Measurements from ENCODE around the gene SKIC3. TPM values are rescaled to one million over a fixed set of nuclear protein-coding genes. Genes with fewer than 3 reads are reported as not detected.
A peak's percentile ranks its signal among the peaks of the same experiment; 100 is the strongest.

The SKIC3 gene
- 10 to 100 TPM; 47.8 to 84.2 (median 64.2) TPM for total RNA-seq

DNA sequence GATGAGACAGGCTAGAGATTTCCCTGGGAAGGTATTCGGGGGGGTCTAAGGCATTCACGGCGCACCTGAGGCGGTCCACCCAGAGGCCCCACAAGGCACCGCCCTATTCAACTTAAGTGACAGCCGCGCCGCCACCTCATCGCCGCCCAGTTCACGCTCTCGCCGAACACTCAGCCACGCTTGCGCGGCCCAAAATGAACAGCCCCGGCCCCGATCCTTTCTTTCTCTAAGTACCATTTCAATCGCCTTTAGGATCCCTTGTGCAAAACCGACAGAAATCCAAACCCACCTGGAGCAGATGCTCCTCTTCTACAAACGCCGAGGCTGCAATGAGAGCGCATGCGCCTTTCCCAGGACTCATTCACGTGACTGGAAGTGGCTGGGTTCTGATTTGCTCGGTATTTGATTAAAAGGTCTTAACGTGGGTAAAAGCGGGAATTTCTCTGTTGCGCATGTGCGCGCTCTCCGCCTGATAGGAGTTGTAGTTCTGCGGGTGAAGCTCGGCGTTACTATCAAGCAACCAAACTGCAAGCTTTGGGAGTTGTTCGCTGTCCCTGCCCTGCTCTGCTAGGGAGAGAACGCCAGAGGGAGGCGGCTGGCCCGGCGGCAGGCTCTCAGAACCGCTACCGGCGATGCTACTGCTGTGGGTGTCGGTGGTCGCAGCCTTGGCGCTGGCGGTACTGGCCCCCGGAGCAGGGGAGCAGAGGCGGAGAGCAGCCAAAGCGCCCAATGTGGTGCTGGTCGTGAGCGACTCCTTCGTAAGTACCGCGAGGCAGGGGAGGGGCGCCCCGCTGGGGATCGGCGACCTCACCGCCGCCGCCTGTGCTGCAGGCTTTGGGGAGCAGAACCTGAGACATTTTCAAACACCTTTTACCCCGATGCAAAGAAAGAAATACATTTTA is at the start of gene SKIC3, which contains the start of gene ARSK:
SKIC3 (minus strand) TSS at position 331 of the 902 bp plus-strand sequence. CDS start 7,827 bp downstream, outside the sequence.
ARSK (plus strand) TSS at position 455 of the 902 bp plus-strand sequence; CDS start at position 633, 178 bp downstream.
- Histone ChIP-seq H3K4me1 (peaks cover 0 to 8% (median 6%) of the 10 kb centered on the region in 4 donors), H3K4me3 (peak within 1 kb of the TSS; percentile 67 to 90 (median 72)), H3K27ac (peak within 1 kb of the TSS; percentile 79 to 93 (median 88)), H3K36me3 (no peaks in the 10 kb centered on the region), H3K27me3 (no peaks in the 10 kb centered on the region), H3K9me3 (no peaks in the 10 kb centered on the region)
- peak; percentile 91 to 98 (median 92) for DNase-seq
- TF ChIP-seq, protein P1, sequence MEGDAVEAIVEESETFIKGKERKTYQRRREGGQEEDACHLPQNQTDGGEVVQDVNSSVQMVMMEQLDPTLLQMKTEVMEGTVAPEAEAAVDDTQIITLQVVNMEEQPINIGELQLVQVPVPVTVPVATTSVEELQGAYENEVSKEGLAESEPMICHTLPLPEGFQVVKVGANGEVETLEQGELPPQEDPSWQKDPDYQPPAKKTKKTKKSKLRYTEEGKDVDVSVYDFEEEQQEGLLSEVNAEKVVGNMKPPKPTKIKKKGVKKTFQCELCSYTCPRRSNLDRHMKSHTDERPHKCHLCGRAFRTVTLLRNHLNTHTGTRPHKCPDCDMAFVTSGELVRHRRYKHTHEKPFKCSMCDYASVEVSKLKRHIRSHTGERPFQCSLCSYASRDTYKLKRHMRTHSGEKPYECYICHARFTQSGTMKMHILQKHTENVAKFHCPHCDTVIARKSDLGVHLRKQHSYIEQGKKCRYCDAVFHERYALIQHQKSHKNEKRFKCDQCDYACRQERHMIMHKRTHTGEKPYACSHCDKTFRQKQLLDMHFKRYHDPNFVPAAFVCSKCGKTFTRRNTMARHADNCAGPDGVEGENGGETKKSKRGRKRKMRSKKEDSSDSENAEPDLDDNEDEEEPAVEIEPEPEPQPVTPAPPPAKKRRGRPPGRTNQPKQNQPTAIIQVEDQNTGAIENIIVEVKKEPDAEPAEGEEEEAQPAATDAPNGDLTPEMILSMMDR (IDR thresholded peaks at IDR 0.05), result peak in 4 of 6 experiments; percentile 14 to 41 (median 37)
- TF ChIP-seq POLR2A (IDR thresholded peaks at IDR 0.05), result peak; percentile 64 to 87

DNA sequence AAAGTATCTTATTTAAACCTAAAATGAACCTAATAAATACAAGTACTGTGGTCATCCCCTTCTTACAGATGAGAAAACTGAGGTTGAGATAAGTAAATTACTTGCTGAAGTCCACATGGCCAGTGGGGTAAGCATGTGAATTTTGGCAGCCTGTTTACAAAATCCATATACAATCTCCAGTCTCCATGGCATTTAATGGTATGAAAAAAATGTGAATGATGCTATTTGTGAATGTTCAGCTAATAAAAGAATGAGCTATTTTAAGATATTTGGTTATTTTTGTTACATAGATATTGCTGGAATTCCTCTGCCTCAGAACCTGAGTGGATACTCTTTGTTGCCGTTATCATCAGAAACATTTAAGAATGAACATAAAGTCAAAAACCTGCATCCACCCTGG is 45.8 kb upstream of the SKIC3 start:
- H3K27me3 ChIP-seq, result no peaks in the 10 kb centered on the region
- no peaks in the 10 kb centered on the region for H3K9me3 ChIP-seq
- H3K4me1 ChIP-seq, result no peaks in the 10 kb centered on the region
- DNase-seq, result no peak
- no peak overlapping the region for H3K27ac ChIP-seq
- TF ChIP-seq, protein P1 (IDR thresholded peaks at IDR 0.05), result no peak
- TF ChIP-seq POLR2A (IDR thresholded peaks at IDR 0.05), result no peak
- H3K4me3 ChIP-seq, result no peak overlapping the region
- no peaks in the 10 kb centered on the region for H3K36me3 ChIP-seq

DNA sequence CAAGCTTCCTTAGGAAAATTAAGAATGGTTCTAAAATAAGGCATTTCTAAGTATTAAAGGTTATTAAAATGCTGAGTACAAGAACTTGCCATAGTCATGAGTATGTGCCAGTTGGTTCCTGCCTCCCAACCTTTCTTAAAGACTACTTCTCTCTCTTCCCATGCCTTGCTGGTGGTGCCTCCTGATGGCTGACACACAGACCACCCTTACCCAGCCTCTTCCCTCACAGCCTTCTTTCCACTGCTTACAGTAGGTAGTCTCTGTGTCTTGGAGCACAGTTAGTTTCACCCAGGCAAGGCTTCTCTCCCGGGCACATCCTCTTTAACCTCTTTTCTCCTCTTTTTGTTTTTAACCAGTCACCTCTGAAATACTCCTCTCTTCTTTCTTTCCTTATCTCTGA is 44.5 kb upstream of the SKIC3 start:
- no peaks in the 10 kb centered on the region for H3K9me3 ChIP-seq
- TF ChIP-seq POLR2A (IDR thresholded peaks at IDR 0.05), result no peak
- TF ChIP-seq, protein P1 (IDR thresholded peaks at IDR 0.05), result no peak
- H3K4me1 ChIP-seq, result no peaks in the 10 kb centered on the region
- H3K36me3 ChIP-seq, result no peaks in the 10 kb centered on the region
- no peak for DNase-seq
- no peak overlapping the region for H3K4me3 ChIP-seq
- no peak overlapping the region for H3K27ac ChIP-seq
- H3K27me3 ChIP-seq, result no peaks in the 10 kb centered on the region

DNA sequence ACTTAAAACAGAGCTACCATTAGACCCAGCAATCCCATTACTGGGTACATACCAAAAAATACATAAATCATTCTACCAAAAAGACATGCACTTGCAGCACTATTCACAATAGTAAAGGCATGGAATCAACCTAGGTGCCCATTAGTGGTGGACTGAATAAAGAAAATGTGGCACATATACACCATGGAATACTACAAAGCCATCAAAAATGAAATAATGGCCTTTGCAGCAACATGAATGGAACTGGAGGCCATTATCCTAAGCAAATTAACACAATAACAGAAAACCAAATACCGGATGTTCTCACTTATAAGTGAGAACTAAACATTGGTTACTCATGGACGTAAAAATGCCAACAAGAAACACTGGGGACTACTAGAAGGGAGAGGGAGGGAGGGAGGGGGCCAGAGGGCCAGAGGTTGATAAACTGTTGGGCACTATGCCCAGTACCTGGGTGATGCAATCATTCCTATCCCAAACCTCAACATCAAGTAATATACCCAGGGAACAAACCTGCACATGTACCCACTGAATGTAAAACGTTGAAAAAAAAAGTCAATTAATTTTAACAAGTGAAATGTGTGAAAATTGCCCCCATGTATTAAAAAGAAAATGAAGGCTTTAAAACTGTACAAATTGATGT is 40.6 kb upstream of the SKIC3 start:
- DNase-seq, result no peak
- no peaks in the 10 kb centered on the region for H3K9me3 ChIP-seq

DNA sequence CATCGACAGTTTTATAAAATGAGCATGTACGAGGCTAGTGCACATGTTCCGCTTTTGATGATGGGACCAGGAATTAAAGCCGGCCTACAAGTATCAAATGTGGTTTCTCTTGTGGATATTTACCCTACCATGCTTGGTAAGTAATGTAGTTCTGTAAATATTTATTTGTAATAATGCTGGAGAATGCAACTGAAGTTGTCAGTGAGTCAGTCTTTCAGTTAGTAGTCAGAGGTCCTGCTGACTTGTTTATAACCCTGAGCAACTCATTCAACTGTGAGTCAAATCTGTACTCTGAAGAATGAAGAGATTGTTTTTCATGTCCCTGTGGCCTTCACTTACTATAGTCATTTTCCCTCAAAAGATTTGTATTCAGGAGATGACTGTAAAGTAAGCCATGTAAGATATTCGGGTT is 36.7 kb upstream of the SKIC3 start:
- Histone ChIP-seq H3K4me3 (no peak overlapping the region), H3K27me3 (no peaks in the 10 kb centered on the region), H3K4me1 (no peaks in the 10 kb centered on the region), H3K27ac (no peak overlapping the region), H3K9me3 (no peaks in the 10 kb centered on the region), H3K36me3 (no peaks in the 10 kb centered on the region)
- no peak for TF ChIP-seq POLR2A (IDR thresholded peaks at IDR 0.05)
- TF ChIP-seq, protein P1 (IDR thresholded peaks at IDR 0.05), result no peak
- no peak for DNase-seq

More for the DNA sequence above, 40.6 kb upstream of the SKIC3 start:
- Histone ChIP-seq H3K27me3 (no peaks in the 10 kb centered on the region), H3K27ac (no peak overlapping the region), H3K4me1 (no peaks in the 10 kb centered on the region), H3K36me3 (no peaks in the 10 kb centered on the region), H3K4me3 (no peak overlapping the region)
- no peak for TF ChIP-seq POLR2A (IDR thresholded peaks at IDR 0.05)
- TF ChIP-seq, protein P1 (IDR thresholded peaks at IDR 0.05), result no peak
